ENCODE results near the gene MRC2. TPM values are rescaled to one million over a fixed set of nuclear protein-coding genes. Genes with fewer than 3 reads are reported as not detected.
"Not testable (repeated sequence)": the region's sequence is repeated elsewhere in the genome, so short reads cannot be mapped to it uniquely, and the experiment has no call there.

The MRC2 gene
- total RNA-seq, 1 donor: 1.7 TPM

DNA sequence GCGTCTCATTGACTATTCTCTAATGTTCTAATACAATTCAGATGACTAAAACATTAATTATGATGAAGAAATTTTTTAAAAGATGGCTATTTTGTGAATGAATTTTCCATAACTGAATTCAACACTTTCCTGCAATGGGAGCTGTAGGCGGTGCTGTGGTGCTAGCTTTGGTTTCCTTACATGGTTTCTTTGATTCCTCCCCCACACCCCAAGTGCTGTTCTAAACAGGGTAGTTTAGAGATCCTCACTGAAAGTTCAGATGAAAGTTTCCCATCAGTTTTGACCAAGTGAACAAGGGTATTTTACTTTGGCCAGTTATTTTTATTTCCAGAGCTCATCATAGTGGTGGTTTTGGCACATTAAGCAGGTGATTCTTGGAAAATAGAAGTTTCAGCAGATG lies 26.0 kb upstream of the MRC2 start:
- no peaks in the 10 kb centered on the region for H3K27me3 ChIP-seq (ENCODE audit: insufficient read depth, low read length)
- no peak overlapping the region for H3K4me3 ChIP-seq (ENCODE audit: low read length)
- H3K9me3 ChIP-seq (ENCODE audit: low read depth, low read length): no peaks in the 10 kb centered on the region
- no peaks in the 10 kb centered on the region for H3K4me1 ChIP-seq (ENCODE audit: insufficient read depth, low read length)

DNA sequence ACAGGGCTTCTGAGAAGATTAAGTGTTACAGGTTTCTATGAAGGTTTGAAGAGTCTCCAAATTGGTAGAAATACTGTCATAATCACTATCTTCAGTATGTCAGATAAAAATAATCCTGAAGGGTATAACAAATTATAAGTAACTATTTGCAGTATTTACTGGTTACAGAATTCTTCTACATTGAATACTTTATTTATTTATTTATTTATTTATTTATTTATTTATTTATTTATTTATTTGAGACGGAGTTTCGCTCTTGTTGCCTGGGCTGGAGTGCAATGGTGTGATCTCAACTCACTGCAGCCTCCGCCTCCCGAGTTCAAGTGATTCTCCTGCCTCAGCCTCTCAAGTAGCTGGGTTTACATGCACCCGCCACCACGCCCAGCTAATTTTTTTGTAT lies 23.7 kb upstream of the MRC2 start:
- H3K27me3 ChIP-seq (ENCODE audit: insufficient read depth, low read length); H3K4me1 ChIP-seq (ENCODE audit: insufficient read depth, low read length); H3K9me3 ChIP-seq (ENCODE audit: low read depth, low read length); H3K4me3 ChIP-seq (ENCODE audit: low read length): not testable (repeated sequence)

DNA sequence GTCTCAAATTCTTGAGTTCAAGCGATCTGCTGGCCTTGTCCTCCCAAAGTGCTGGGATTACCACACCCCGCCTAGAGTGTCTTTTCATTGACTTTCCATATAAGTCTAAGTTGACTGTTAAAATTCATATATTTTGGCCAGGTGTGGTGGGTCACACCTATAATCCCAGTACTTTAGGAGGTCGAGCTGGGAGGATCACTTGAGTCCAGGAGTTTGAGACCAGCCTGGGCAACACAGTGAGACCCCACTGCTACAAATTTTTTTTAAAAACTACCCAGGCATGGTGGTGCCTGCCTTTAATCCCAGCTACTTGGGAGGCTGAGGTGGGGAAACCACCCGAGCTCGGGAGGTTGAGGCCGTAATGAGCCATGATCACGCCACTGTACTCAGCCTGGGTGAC lies 21.9 kb upstream of the MRC2 start:
- H3K4me3 ChIP-seq (ENCODE audit: low read length): no peak overlapping the region
- no peaks in the 10 kb centered on the region for H3K9me3 ChIP-seq (ENCODE audit: low read depth, low read length)
- H3K4me1 ChIP-seq (ENCODE audit: insufficient read depth, low read length): no peaks in the 10 kb centered on the region
- H3K27me3 ChIP-seq (ENCODE audit: insufficient read depth, low read length): no peaks in the 10 kb centered on the region

DNA sequence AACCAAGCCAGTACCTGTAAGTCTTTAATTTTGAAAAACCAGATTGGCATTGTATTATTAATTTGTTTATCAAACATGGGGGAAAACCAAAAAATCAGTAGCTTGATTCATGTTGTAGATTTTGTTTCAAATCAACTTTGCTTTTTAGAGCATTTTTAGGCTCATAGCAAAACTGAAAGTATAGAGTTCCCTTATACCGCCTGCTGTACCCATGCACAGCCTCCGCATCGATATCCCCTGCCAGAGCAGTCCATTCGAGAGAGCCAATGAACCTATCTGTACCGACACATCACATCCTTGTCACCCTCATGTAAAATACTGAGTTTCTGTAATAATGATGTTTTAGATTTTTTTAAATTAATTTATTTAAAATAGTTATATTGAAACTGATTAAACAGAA lies 16.2 kb upstream of the MRC2 start:
- Histone ChIP-seq H3K9me3 (ENCODE audit: low read depth, low read length) (no peaks in the 10 kb centered on the region), H3K4me1 (ENCODE audit: insufficient read depth, low read length) (peaks cover 5% of the 10 kb centered on the region), H3K4me3 (ENCODE audit: low read length) (no peak overlapping the region)

DNA sequence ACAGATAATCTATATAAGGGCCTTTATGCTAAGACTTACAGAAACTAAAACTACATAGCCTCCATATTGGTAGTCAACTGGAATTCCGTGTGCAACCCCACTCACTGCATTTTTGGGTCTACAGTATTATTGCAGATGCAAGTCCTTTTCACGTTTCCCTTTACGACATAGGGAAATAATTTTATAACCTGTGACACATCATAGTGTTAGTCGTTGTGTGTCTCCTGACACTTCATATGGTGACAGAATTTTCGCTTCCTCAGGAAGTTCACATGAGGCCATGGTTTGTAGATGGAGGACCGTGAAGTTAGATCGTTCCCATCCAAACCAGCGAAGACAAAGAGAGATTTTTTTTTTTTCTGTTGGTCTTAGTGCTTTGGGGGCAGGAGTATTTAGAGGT lies 15.7 kb upstream of the MRC2 start:
- Histone ChIP-seq H3K4me1 (ENCODE audit: insufficient read depth, low read length) (peaks cover 5% of the 10 kb centered on the region), H3K9me3 (ENCODE audit: low read depth, low read length) (no peaks in the 10 kb centered on the region), H3K4me3 (ENCODE audit: low read length) (no peak overlapping the region), H3K27me3 (ENCODE audit: insufficient read depth, low read length) (no peaks in the 10 kb centered on the region)

More for the DNA sequence above, 16.2 kb upstream of the MRC2 start:
- no peaks in the 10 kb centered on the region for H3K27me3 ChIP-seq (ENCODE audit: insufficient read depth, low read length)

DNA sequence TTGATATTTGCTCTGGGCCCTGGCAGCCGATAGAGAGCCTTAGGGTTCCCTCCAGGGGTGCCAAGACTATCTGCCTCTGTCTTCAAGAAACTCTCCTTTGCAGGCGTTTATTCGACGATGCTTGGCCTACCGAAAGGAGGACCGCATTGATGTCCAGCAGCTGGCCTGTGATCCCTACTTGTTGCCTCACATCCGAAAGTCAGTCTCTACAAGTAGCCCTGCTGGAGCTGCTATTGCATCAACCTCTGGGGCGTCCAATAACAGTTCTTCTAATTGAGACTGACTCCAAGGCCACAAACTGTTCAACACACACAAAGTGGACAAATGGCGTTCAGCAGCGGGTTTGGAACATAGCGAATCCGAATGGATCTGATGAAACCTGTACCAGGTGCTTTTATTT lies 15.2 kb upstream of the MRC2 start:
- not testable (repeated sequence) for H3K4me1 ChIP-seq (ENCODE audit: insufficient read depth, low read length); H3K9me3 ChIP-seq (ENCODE audit: low read depth, low read length); H3K4me3 ChIP-seq (ENCODE audit: low read length); H3K27me3 ChIP-seq (ENCODE audit: insufficient read depth, low read length)

DNA sequence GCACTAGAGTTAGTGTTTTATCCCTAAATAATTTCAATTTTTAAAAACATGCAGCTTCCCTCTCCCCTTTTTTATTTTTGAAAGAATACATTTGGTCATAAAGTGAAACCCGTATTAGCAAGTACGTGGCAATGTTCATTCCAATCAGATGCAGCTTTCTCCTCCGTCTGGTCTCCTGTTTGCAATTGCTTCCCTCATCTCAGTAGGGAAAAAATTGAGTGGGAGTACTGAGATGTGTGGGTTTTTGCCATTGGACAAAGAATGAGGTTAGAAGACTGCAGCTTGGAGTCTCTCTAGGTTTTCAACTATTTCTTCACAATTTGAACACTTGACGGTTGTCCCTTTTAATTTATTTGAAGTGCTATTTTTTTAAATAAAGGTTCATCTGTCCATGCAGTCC lies 14.4 kb upstream of the MRC2 start:
- H3K4me1 ChIP-seq (ENCODE audit: insufficient read depth, low read length); H3K27me3 ChIP-seq (ENCODE audit: insufficient read depth, low read length); H3K4me3 ChIP-seq (ENCODE audit: low read length); H3K9me3 ChIP-seq (ENCODE audit: low read depth, low read length): not testable (repeated sequence)

DNA sequence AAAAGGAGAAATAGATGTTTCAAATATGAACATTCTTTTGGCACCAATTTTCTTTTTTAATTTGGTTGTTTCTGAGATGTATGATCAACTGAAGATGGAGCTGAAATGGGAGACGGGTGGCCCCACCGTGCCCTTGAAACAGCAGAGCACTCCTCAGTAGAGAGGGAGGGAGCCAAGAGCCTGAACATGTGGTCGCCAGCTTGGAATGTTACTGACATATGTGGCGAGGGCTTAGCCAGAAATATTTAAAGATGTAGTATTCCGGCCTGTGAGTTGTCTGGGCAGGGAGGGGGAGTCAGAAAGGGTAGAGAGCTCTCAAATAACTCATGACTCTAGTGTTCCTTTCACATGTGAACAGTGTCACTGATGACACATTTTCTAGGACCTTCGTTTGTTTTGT lies 13.3 kb upstream of the MRC2 start:
- peaks cover 5% of the 10 kb centered on the region for H3K4me1 ChIP-seq (ENCODE audit: insufficient read depth, low read length)
- no peaks in the 10 kb centered on the region for H3K9me3 ChIP-seq (ENCODE audit: low read depth, low read length)
- H3K4me3 ChIP-seq (ENCODE audit: low read length): no peak overlapping the region
- H3K27me3 ChIP-seq (ENCODE audit: insufficient read depth, low read length): no peaks in the 10 kb centered on the region

DNA sequence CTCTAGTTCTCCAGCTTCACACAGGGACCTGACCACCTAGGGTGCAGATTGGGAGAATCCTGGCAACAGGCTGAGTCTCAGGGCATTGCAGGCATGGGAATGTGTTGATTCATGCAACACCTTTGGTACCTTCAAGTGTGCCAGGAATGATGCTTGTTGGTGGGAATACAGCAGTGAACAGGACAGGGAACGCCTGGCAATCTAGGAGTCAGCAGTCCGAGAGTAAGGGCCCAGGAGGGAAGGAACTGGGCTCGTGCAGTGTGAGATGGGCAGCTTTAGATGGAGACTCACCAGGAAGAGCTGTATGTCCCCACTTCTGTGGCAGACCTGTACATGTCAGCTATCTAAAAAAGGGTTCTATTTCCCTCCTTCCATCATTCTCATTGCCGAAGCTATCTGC lies 12.0 kb upstream of the MRC2 start:
- Histone ChIP-seq H3K9me3 (ENCODE audit: low read depth, low read length) (no peaks in the 10 kb centered on the region), H3K27me3 (ENCODE audit: insufficient read depth, low read length) (no peaks in the 10 kb centered on the region), H3K4me1 (ENCODE audit: insufficient read depth, low read length) (peaks cover 5% of the 10 kb centered on the region), H3K4me3 (ENCODE audit: low read length) (no peak overlapping the region)

DNA sequence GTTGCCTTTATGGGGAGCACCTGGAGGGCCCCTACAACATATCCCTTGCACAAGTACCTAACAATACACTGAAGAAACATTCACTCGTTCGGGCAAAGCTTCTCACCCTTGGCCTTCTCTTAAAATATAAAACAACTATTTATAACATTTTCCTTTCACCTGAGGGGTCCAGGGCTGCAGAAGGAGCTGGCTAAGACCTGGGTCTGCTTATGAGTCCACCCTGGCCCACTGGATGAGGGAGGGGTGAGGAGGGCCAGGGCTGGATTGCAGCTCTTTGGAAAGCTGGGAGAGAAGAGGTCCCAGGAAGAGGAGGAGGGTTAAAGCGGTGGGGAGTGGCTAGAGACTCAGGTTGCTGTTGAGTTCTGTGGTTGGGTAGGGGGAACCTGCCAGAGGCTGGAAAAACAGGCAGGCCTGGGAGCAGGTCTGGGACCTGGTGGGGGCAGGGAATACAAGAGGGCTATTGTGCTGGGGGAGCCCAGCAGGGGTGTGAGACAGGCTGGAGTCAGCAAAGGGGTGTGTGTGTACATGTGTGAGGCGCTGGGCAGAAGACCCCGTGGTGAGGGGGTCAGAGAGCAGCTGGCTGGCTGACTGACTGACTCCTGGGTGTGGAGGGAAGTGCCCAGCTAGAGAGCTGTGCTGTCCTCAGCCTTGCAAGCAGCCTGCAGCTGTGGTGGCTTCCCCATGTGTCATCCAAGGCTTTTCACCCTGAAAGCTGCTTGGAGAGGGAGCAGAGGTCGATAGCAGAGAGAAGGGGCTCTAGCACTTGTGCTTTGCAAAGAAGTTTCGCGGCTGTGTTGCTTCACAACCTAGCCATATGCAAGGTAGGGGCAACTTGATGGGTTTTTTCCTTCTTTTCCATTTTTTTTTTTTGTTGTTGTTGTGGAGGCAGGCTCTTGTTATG lies 10.2 kb upstream of the MRC2 start:
- Histone ChIP-seq H3K4me3 (ENCODE audit: low read length) (no peak overlapping the region), H3K4me1 (ENCODE audit: insufficient read depth, low read length) (no peaks in the 10 kb centered on the region), H3K27me3 (ENCODE audit: insufficient read depth, low read length) (no peaks in the 10 kb centered on the region)

DNA sequence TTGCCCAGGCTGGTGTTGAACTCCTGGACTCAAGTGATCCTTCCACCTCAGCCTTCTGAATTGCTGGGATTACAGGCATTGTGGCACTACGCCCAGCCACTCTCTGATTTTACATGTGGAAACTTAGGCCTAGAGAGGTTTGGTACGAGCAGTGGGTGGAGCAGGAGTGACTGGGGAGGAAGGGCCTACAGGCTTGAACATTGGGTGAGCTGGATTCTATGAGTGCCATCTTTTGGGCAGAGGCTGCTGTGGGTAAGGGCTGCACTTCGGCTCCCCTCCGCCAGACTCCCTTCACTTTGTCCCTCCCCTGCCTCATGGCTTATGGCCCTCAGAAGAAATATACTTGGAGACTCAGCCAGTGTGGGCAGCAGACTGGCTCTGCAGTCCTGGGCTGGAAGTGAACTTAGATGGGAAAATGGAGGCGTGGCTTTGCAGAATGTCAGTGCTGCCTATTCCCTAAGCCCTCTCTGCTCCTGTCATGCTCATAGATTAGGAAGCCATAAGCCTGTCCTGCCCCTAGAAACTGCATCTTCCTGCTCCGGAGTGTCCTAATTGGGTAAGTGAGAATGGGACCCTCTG lies 9.5 kb upstream of the MRC2 start:
- Histone ChIP-seq H3K9me3 (ENCODE audit: low read depth, low read length) (no peaks in the 10 kb centered on the region), H3K4me1 (ENCODE audit: insufficient read depth, low read length) (no peaks in the 10 kb centered on the region), H3K4me3 (ENCODE audit: low read length) (no peak overlapping the region), H3K27me3 (ENCODE audit: insufficient read depth, low read length) (no peaks in the 10 kb centered on the region)

More for the DNA sequence above, 10.2 kb upstream of the MRC2 start:
- H3K9me3 ChIP-seq (ENCODE audit: low read depth, low read length): no peaks in the 10 kb centered on the region

DNA sequence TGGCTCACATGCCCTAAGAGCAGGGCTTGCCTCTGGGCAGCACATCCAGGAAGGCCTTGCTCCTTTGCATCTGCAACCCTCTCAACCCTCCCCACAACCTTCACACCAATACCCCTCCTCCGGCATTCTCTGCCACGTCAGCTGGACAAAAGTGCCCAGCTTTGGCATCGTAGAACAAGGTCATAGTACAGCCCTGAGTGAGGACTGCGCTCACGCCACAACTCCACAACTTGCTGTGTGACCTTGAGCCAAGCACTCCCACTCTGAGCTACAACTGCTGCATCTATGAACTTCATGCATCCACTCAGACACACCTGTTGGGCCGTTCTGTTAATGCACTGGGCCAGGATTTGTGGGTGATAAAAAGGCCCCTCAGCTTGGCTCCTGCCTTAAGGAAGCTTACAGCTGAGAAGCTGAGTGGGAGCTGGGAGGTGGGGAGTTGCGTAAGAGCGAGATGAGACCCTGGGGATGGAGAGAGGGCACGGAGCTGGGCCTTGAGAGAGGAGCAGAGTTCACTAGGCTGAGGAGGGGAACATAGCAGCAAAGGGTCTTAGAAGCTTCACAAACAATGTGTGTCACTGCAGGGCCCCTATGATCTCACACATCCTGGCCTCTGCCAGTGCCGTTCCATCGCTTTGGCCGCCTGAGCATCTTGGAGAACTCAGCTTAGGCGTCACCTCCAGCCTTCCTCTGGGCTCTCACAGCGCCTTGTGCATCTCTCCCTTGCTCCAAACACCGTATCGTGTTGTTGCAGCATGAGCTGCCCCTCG lies 8.6 kb upstream of the MRC2 start:
- Histone ChIP-seq H3K9me3 (ENCODE audit: low read depth, low read length) (no peaks in the 10 kb centered on the region), H3K4me1 (ENCODE audit: insufficient read depth, low read length) (no peaks in the 10 kb centered on the region), H3K27me3 (ENCODE audit: insufficient read depth, low read length) (no peaks in the 10 kb centered on the region), H3K4me3 (ENCODE audit: low read length) (no peak overlapping the region)

DNA sequence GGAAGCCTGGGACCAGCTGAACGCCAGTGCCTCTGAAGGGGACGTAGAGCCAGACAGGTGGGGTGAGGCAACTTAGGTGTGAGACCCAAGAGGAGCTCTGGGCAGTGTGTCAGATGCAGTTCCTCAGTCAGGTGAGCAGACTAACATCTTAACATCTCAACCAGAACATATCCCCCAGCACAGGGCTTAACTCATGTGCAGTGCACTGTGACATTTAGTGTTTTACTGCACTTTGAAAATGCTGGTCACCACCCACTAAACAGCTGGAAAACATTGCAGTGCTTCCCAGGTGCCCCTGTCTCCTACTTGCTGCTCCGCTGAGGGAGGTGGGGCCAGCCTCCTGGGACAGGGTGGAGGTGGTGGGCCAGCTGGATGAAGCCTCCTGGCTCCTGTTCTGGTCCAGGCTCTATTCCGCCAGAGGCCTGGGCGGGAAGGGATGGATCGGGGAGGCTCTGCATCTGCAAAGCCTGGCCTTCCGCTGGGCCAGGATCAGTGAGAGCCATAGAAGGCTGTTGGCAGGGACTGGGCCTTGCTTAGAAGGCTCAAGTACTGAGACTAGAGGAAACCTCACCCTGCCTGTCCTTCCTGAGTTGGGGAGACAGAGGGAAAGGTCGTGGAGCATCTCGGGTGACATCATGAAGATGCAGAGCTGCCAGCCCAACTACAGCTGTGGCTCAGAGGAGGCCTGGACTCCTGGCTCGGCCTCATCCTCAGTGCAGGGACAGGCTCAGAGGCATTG lies 7.9 kb upstream of the MRC2 start:
- Histone ChIP-seq H3K27me3 (ENCODE audit: insufficient read depth, low read length) (no peaks in the 10 kb centered on the region), H3K4me3 (ENCODE audit: low read length) (no peak overlapping the region), H3K4me1 (ENCODE audit: insufficient read depth, low read length) (no peaks in the 10 kb centered on the region), H3K9me3 (ENCODE audit: low read depth, low read length) (no peaks in the 10 kb centered on the region)

DNA sequence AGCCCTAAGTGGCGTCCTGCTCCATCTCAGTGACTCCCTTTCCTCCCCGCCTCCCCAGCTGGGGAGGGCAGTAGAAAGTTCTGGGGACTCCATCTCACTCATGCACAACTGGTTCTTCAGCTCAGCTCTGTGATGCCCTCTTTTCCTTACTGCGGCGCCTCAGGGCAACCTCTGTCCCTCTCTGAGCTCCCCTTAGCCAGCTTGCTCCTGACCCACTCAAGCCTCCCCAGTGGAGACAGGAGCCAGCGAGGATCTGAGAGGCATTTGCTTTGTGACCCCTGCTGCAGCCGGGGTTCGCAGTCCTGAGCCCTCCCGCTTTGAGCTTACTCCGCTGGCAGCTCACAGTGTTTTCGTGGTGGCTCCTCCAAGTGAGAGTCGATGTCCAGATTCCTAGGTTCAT lies 6.2 kb upstream of the MRC2 start:
- Histone ChIP-seq H3K4me3 (ENCODE audit: low read length) (no peak overlapping the region), H3K4me1 (ENCODE audit: insufficient read depth, low read length) (no peaks in the 10 kb centered on the region), H3K9me3 (ENCODE audit: low read depth, low read length) (no peaks in the 10 kb centered on the region), H3K27me3 (ENCODE audit: insufficient read depth, low read length) (no peaks in the 10 kb centered on the region)

Data from mononuclear cell (primary cell).